ENCODE results near the gene FNDC3B. TPM values are rescaled to one million over a fixed set of nuclear protein-coding genes. Genes with fewer than 3 reads are reported as not detected.

Gene FNDC3B
- total and polyA plus RNA-seq, 2 donors (not counting 3 experiments of a cell fraction or from before 2014, with no cell fraction given): 91.6 to 295 TPM

DNA sequence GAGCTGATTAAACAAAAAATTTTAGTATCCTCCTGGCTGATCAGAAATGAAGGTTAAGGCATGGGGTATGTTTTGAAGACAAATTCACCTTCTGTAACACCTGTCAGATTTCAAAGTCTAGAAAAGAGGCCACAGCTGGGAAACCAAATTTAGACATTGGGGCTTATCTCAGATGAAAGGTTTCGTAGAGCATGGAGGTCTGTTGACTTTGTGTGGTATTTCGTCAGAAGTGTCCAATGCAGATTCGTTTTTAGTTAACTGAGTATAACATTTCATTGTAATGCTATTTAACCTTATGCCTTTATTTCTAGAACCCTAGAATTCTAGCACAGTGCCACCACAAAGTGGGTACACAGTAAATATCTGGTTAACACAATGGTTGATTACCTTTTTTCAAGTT lies 61.7 kb downstream of the FNDC3B start:
- no TSS peak for BruUV-seq (replicated peaks)
- Histone ChIP-seq H3K27ac (ENCODE audit: insufficient read depth, low read depth, low read length) (no peak overlapping the region), H3K27me3 (ENCODE audit: control insufficient read depth in 2 of 2, insufficient read depth in 2 of 2, low read length in 2 of 2) (no peaks in the 10 kb centered on the region), H3K9me1 (replicated peaks; ENCODE audit: control insufficient read depth, extremely low read depth, insufficient read depth, low read length) (no peaks in the 10 kb centered on the region), H3K9ac (replicated peaks; ENCODE audit: extremely low read depth, insufficient read depth, low read length) (no peak overlapping the region), H2AFZ (ENCODE audit: low read depth, low read length) (no peak overlapping the region), H3K4me3 (replicated peaks in 1 of 3; ENCODE audit: insufficient read depth in 1 of 3, low read depth in 1 of 3, low read length in 3 of 3) (no peak overlapping the region), H3K4me2 (ENCODE audit: insufficient read depth, low read length) (no peak overlapping the region), H4K20me1 (replicated peaks; ENCODE audit: control insufficient read depth, extremely low read depth, insufficient read depth, low read length) (peaks cover 24% of the 10 kb centered on the region), H3K9me3 (replicated peaks; ENCODE audit: control insufficient read depth, insufficient read depth, low read length) (no peaks in the 10 kb centered on the region), H3K79me2 (ENCODE audit: control insufficient read depth, insufficient read depth, low read length) (peaks cover 98% of the 10 kb centered on the region), H3K4me1 (ENCODE audit: control insufficient read depth, extremely low read depth, insufficient read depth, low read length) (peaks cover 22% of the 10 kb centered on the region), H3K36me3 (ENCODE audit: control insufficient read depth in 2 of 2, extremely low read depth in 1 of 2, insufficient read depth in 2 of 2, low read length in 2 of 2) (peaks cover 0 to 2% of the 10 kb centered on the region in 2 experiments)
- dilution Hi-C loops (cut with MboI; ENCODE audit: extremely low pct_ligation_motif_present, low sequenced_read_pairs): no loop called here
- intact Hi-C loops (cut with micrococcal nuclease): no loop called here
- FAIRE-seq (no peak), DNase-seq (ENCODE audit: low read depth, low spot score) (no peak)
- TF ChIP-seq, protein P1, sequence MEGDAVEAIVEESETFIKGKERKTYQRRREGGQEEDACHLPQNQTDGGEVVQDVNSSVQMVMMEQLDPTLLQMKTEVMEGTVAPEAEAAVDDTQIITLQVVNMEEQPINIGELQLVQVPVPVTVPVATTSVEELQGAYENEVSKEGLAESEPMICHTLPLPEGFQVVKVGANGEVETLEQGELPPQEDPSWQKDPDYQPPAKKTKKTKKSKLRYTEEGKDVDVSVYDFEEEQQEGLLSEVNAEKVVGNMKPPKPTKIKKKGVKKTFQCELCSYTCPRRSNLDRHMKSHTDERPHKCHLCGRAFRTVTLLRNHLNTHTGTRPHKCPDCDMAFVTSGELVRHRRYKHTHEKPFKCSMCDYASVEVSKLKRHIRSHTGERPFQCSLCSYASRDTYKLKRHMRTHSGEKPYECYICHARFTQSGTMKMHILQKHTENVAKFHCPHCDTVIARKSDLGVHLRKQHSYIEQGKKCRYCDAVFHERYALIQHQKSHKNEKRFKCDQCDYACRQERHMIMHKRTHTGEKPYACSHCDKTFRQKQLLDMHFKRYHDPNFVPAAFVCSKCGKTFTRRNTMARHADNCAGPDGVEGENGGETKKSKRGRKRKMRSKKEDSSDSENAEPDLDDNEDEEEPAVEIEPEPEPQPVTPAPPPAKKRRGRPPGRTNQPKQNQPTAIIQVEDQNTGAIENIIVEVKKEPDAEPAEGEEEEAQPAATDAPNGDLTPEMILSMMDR (IDR thresholded peaks at IDR 0.05; ENCODE audit: extremely low read depth in 1 of 2, insufficient read depth in 1 of 2, low read depth in 1 of 2, low read length in 2 of 2): no peak
- TF ChIP-seq, protein P2, sequence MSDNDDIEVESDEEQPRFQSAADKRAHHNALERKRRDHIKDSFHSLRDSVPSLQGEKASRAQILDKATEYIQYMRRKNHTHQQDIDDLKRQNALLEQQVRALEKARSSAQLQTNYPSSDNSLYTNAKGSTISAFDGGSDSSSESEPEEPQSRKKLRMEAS (IDR thresholded peaks at IDR 0.05; ENCODE audit: insufficient read depth, insufficient read length): no peak
- TF ChIP-seq FOS (IDR thresholded peaks at IDR 0.05; ENCODE audit: borderline replicate concordance, insufficient read depth, low read length): no peak
- POLR2A ChIA-PET: no interaction called here
- CTCF ChIA-PET: interaction anchor here (1.0 to 2.0 kb wide), 2 partner anchors 9 to 38 kb away, joined by 3 to 5 read pairs; no protein-coding TSS in a partner anchor

DNA sequence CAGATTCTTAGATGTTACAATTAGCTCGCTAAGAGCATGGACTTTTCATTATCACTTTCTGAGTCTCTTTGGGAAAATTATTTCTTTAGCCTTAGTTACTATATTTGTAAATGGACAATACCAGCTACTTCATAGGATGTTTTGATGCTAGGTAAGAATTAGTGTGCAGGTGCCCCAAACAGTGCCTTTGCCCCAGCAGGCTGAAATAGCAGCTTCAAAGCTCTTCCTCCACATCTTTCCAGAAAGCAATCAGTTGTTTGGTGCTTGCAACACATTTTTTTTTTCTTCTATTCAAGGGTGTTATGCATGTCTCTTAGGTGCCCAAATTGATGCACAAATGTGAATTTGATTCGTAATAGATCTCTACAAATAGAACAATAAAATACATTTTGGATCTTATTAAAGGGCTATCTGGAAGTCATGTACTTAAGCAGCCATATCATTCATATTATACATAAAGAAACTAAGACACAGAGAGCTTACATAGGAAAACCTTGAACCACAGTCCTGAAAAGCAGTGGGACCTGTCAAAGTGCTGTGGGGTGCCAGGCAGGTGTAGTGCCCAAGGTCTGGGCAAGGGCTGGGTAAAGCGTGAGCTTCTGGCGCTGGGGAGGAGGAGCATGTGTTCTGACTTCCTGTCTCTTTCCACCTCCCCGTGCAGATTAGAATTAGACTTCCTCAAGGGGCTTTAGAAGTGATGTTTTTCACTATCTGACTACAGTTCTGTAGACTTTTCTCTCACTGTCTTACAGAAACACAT lies 62.9 kb downstream of the FNDC3B start:
- Histone ChIP-seq H4K20me1 (replicated peaks; ENCODE audit: control insufficient read depth, extremely low read depth, insufficient read depth, low read length) (peaks cover 27% of the 10 kb centered on the region), H2AFZ (ENCODE audit: low read depth, low read length) (no peak overlapping the region), H3K27ac (ENCODE audit: insufficient read depth, low read depth, low read length) (no peak overlapping the region), H3K27me3 (ENCODE audit: control insufficient read depth in 2 of 2, insufficient read depth in 2 of 2, low read length in 2 of 2) (no peaks in the 10 kb centered on the region), H3K4me2 (ENCODE audit: insufficient read depth, low read length) (no peak overlapping the region), H3K36me3 (ENCODE audit: control insufficient read depth in 2 of 2, extremely low read depth in 1 of 2, insufficient read depth in 2 of 2, low read length in 2 of 2) (peaks cover 0 to 2% of the 10 kb centered on the region in 2 experiments), H3K79me2 (ENCODE audit: control insufficient read depth, insufficient read depth, low read length) (peaks cover 98% of the 10 kb centered on the region), H3K9me3 (replicated peaks; ENCODE audit: control insufficient read depth, insufficient read depth, low read length) (no peaks in the 10 kb centered on the region), H3K9ac (replicated peaks; ENCODE audit: extremely low read depth, insufficient read depth, low read length) (no peak overlapping the region), H3K9me1 (replicated peaks; ENCODE audit: control insufficient read depth, extremely low read depth, insufficient read depth, low read length) (no peaks in the 10 kb centered on the region), H3K4me1 (ENCODE audit: control insufficient read depth, extremely low read depth, insufficient read depth, low read length) (peaks cover 12% of the 10 kb centered on the region), H3K4me3 (replicated peaks in 1 of 3; ENCODE audit: insufficient read depth in 1 of 3, low read depth in 1 of 3, low read length in 3 of 3) (no peak overlapping the region)
- dilution Hi-C loops (cut with MboI; ENCODE audit: extremely low pct_ligation_motif_present, low sequenced_read_pairs) (no loop called here), intact Hi-C loops (cut with micrococcal nuclease) (no loop called here)
- DNase-seq (ENCODE audit: low read depth, low spot score): no peak
- no peak for FAIRE-seq
- ChIA-PET POLR2A (no interaction called here), CTCF (interaction anchor here (1.0 to 2.0 kb wide), 3 partner anchors 11 to 15 kb away, joined by 3 to 5 read pairs (median 3); no protein-coding TSS in a partner anchor)
- TF ChIP-seq JUN (IDR thresholded peaks at IDR 0.05; ENCODE audit: borderline replicate concordance, insufficient read depth, insufficient read length, low read depth) (no peak), POLR2A (IDR thresholded peaks at IDR 0.05; ENCODE audit: low read depth, low read length) (no peak), MYC (IDR thresholded peaks at IDR 0.05; ENCODE audit: low read depth, low read length) (no peak), EZH2 (IDR thresholded peaks at IDR 0.05; ENCODE audit: borderline replicate concordance, low read depth, low read length, severe bottlenecking) (no peak), FOS (IDR thresholded peaks at IDR 0.05; ENCODE audit: borderline replicate concordance, insufficient read depth, low read length) (no peak), GATA2 (IDR thresholded peaks at IDR 0.05; ENCODE audit: insufficient read depth, insufficient read length, low read depth, low read length) (no peak), POLR2AphosphoS5 (IDR thresholded peaks at IDR 0.05; ENCODE audit: insufficient read depth, low read depth, low read length) (no peak)
- TF ChIP-seq, protein P2 (IDR thresholded peaks at IDR 0.05; ENCODE audit: insufficient read depth, insufficient read length): no peak
- TF ChIP-seq, protein P1 (IDR thresholded peaks at IDR 0.05; ENCODE audit: extremely low read depth in 1 of 2, insufficient read depth in 1 of 2, low read depth in 1 of 2, low read length in 2 of 2): no peak
- no TSS peak for BruUV-seq (replicated peaks)
